ENCODE measurements around the gene DACH1.

The DACH1 gene

DNA sequence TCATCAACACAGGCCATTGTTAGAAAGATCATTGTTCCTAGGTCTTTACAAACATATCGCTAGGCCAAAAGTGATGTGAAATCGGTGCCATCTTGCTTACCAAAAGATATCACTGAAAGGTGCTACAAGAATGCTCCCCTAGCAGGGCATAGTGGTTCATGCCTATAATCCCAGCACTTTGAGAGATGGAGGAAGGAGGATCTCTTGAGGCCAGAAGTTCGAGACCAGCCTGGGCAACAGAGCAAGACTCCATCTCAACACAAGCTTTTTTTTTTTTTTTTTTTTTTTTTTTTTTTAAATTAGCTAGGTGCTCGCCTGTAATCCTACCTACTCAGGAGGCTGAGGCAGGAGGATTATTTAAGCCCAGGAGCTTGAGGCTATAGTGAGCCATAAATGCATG lies 92.1 kb downstream of the DACH1 start:
- no peak for DNase-seq (ENCODE audit: low read depth)

GRCh38 chr13:71773531-71773930 lies 93.5 kb downstream of the DACH1 start:
- DNase-seq (ENCODE audit: low read depth) = no peak

- no peak for DNase-seq (ENCODE audit: low read depth)
Measured at GRCh38 chr13:71772361-71772760, 94.6 kb downstream of the DACH1 start.

- DNase-seq (ENCODE audit: low read depth) = no peak
Measured at GRCh38 chr13:71771144-71771543, 95.9 kb downstream of the DACH1 start.

- DNase-seq (ENCODE audit: low read depth) = no peak
Measured at GRCh38 chr13:71770710-71771109, 96.3 kb downstream of the DACH1 start.

DNA sequence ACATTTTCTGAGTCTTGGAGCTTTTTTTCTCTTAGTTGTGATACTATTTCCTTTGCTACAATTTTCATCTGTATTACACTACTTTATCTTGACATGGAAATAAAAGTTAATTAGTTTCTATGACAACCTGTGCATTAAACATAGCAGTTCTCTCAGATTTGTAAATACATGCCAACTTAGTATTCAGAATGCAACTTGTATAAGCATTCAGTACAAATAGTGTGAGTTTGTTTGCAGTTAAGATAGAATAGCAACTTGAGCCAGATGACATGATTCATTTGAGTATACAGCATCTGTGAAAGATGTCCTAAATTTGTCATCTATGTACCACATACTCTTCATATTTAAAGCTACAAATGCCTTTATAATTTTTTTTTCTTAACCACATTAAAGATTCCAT lies 98.1 kb downstream of the DACH1 start:
- no peak for DNase-seq (ENCODE audit: low read depth)

- no peak for DNase-seq (ENCODE audit: low read depth)
Measured at GRCh38 chr13:71759651-71760511, 107.1 kb downstream of the DACH1 start.

DNA sequence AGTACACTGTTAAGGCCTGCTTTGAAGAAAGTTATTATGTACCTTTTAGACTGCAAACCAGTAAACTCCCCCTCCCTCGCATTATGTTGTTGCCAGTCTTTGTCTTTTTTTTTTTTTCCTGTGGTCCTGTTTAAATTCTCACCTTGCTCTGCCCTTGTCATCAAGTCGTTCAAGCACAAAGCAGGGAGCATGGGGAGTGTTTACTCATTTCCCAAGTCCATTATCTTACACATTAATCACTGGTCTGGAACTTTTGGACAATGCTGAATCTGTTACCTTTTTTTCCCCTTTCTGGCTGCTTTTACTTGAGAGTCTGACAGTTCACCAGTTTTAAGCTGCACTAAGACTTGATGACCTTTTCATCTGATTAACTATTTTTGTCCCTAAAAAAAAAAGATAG lies 108.2 kb downstream of the DACH1 start:
- DNase-seq (ENCODE audit: low read depth) = no peak

GRCh38 chr13:71754407-71754974 lies 112.5 kb downstream of the DACH1 start:
- no peak for DNase-seq (ENCODE audit: low read depth)

DNA sequence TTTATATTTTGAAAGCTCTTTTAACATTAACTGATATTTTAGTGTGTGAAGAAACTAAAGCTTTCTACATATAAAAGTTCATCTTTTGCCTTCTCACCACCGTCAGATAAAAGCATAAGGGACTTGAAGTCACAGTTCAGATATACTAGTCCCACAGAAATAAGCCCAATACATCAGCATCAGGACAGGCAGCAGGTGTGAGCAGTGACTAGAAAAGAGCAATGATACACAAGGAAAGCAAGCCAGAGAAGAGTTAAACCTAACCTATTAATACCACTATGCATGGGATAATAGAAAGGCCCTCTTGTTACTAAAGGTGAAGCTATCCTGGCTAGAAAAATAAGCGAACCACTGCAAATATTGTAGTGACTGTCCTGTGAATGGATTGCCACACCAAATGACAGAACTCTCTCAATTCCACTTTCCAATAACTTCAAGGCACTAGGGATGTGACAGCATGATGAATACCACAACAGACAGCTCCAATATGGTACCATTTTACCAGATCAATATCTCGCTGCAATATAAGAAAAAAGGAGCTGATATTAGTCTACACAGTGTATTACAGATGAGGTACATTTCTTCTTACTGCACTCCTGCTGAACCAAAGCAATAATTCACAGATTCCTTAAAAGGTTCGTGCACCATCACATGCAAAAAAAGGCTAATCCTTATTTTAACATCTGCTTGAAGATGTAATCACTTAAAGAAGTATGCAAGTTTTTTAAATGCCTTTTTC lies 114.1 kb downstream of the DACH1 start:
- no peak for DNase-seq (ENCODE audit: low read depth)

DNA sequence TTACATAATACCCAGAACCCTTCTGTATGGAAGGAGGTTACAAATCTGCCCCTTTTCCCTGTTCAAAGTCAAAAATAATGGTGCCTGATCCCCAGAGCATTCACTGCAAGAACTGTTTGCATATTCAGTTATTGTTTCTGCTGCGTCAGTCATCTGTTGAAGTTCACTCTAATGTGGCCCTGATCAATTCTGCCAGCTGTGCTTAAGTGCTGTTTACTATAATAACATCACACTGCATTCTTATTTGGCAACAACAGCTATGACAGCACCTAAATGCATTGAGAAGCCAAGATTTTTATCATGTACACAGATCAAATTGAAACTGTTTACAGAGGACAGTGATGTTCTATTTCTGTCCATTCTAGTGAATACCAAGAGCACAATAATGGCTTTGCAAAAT lies 115.9 kb downstream of the DACH1 start:
- DNase-seq (ENCODE audit: low read depth) = no peak

- DNase-seq (ENCODE audit: low read depth) = no peak
Measured at GRCh38 chr13:71730267-71730666, 136.7 kb downstream of the DACH1 start.

DNA sequence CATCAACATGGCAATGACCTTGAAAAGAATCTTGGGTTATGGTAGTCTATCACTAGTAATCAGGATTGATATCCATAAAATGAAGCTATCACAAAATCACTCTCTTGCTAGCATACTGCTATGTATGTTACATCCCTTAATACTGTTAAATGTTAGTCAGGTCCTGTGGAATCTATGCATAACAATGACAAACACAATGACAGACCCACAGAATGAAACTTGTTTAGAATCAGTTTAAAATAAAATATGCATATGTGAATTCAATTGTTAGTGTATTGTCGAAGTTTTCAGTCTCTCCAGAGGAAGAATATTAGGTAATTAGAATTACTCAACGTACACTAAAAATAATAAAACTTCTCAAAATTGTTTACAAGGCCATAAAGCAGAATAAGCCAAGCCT lies 137.6 kb downstream of the DACH1 start:
- DNase-seq (ENCODE audit: low read depth) = no peak

DNA sequence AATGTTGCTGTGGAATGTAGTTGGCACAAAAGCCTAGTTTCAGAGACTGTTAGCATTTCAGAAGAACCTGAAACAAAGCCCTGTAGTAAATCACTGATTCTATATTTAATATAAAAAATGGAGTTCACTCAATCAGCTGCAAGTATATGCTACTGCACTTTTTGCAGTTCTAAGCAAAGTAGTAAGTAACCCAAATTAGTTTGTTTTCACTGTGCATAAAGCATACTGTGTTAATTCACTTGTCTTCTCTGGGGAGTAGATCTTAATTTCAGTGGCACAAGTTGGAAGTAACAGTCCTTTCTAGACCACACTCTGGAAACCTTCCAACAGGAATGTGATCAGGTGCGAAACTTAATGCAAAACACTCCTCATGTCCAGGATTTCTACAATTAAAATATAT lies 139.3 kb downstream of the DACH1 start:
- no peak for DNase-seq (ENCODE audit: low read depth)

GRCh38 chr13:71727042-71727441 lies 140.0 kb downstream of the DACH1 start:
- DNase-seq (ENCODE audit: low read depth) = no peak

DNA sequence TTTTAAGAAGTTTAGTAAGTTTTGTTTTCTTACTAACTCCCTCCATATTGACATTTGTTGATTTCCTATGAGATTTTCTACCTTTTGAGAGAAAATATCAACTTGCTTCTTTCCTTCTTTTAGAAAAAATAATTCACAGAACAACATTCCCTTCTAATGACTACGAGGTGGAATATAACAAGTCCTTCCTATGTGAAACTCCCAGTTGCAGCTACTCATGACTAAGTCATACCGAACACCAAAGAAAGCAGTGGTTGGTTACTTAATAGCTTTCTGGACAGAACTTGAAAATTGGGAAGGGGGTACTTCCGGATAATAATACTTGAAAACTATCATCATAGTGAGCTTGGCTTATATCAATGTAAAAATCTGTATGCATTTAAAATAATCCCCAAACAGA lies 144.8 kb downstream of the DACH1 start:
- DNase-seq (ENCODE audit: low read depth) = no peak

- DNase-seq (ENCODE audit: low read depth) = no peak
Measured at GRCh38 chr13:71721104-71721503, 145.9 kb downstream of the DACH1 start.

GRCh38 chr13:71718931-71719330 lies 148.1 kb downstream of the DACH1 start:
- DNase-seq (ENCODE audit: low read depth) = no peak

DNA sequence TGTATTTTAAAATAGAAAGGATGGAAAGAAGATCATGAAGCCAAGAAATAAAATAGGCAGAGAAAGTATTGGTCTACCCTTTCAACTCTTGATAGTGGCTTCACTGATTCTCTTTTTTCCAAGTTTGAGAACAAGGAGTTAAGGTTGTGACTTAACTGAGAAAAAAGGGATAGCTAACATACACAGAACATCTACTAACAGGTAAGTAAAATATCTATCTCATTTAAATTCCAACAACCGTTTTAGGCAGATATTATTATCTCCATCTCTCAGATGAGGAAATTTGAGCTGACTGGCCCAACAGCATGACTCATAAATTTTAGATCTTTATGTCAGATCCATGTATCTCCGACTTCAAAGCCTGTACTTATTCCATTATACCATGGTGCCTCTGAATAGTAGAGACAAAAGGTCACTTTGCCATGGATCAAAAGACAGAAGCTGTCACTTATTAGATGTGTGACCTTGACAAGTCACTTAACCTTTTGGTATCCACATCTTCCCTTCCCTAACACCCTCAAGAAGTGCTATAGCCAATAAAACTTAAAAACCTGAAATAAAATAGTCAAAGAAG lies 152.1 kb downstream of the DACH1 start:
- no peak for DNase-seq (ENCODE audit: low read depth)

DNA sequence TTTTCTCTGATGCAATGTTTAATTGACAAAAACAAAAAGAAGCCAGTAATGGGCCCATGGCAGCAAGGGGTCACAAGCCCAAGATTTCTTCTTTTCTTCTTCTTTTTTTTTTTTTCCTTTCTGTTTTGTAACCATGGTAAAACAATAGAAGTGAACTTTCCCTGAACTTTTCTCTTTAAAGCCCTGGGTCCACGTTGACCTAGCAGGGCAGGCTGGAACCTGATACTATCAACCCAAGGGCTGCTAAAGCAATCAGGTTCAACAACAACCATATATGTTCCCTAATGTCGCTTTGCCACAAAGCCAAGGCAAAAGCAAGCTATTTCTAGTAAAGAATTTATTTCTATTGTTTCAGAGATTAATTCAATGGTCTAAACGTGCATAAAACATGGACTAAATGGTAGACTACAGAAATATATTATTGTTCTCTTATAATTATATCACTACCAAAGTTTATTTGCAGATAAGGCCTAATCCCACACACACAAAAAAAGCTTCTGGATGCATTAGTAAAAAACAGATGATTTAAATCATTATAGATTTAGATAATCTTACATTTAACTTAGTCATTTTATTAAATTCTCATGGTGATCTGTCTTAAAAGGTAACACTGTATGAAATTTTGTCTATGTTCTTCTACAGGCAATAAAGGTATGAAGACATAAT lies 153.9 kb downstream of the DACH1 start:
- DNase-seq (ENCODE audit: low read depth) = no peak

- DNase-seq (ENCODE audit: low read depth) = no peak
Measured at GRCh38 chr13:71704656-71705055, 162.3 kb downstream of the DACH1 start.

DNA sequence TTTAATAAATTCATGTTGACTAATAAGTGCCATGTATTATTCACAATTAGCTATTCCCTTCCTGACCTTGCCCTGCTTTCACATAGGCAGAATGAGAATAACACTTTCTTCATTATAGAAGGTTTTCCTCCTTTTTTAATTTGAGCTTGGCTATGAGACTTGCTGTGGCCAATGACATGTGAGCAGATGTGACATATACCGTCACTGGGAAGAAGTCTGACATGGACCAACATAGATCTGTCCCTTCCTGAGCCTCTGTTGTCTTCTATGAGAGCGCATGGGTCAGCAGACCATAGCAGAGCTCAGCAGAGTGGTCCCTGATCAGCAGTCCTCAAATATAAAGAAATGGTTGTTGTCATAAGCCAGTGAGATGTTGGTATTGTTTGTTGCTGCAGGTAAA lies 163.9 kb downstream of the DACH1 start:
- no peak for DNase-seq (ENCODE audit: low read depth)
